Ectodermal cell (in vitro differentiated cells): ENCODE data around the gene CABP4.
"Not testable (repeated sequence)": the region's sequence is repeated elsewhere in the genome, so short reads cannot be mapped to it uniquely, and the experiment has no call there.

ENCODE experiments used
- H3K27ac ChIP-seq: 2 replicates; pipeline ENCODE4 v1.7.0; 2013; ENCODE audit warnings: mild to moderate bottlenecking, low read depth, low read length; ENCODE audit not compliant: insufficient read depth, poor library complexity, severe bottlenecking
- H3K27me3 ChIP-seq: 2 replicates; pipeline ENCODE4 v1.7.0; 2013; ENCODE audit warnings: mild to moderate bottlenecking, low read length; ENCODE audit not compliant: insufficient read depth, control insufficient read depth, poor library complexity, severe bottlenecking
- H3K36me3 ChIP-seq: one replicate; pipeline ENCODE4 v1.7.0; 2013; ENCODE audit warnings: low read length; ENCODE audit not compliant: control insufficient read depth, insufficient read depth
- H3K4me1 ChIP-seq: one replicate; pipeline ENCODE4 v1.7.0; 2013; ENCODE audit warnings: low read length; ENCODE audit not compliant: control insufficient read depth, insufficient read depth
- H3K4me3 ChIP-seq: 2 replicates; pipeline ENCODE4 v1.7.0; 2013; ENCODE audit warnings: low read depth, low read length, control low read depth; ENCODE audit not compliant: insufficient read depth
- H3K9me3 ChIP-seq: 2 replicates; pipeline ENCODE4 v1.7.0; 2013; ENCODE audit warnings: mild to moderate bottlenecking, low read length, moderate library complexity; ENCODE audit not compliant: control insufficient read depth
- WGBS, 2 experiments: methylation state at CpG; one replicate each; pipeline ENCODE4 v1.1.7; 2013; ENCODE audit warnings: missing lambda C conversion rate in 2 of 2; 5-methylcytosine and 5-hydroxymethylcytosine counted together

Gene CABP4

DNA sequence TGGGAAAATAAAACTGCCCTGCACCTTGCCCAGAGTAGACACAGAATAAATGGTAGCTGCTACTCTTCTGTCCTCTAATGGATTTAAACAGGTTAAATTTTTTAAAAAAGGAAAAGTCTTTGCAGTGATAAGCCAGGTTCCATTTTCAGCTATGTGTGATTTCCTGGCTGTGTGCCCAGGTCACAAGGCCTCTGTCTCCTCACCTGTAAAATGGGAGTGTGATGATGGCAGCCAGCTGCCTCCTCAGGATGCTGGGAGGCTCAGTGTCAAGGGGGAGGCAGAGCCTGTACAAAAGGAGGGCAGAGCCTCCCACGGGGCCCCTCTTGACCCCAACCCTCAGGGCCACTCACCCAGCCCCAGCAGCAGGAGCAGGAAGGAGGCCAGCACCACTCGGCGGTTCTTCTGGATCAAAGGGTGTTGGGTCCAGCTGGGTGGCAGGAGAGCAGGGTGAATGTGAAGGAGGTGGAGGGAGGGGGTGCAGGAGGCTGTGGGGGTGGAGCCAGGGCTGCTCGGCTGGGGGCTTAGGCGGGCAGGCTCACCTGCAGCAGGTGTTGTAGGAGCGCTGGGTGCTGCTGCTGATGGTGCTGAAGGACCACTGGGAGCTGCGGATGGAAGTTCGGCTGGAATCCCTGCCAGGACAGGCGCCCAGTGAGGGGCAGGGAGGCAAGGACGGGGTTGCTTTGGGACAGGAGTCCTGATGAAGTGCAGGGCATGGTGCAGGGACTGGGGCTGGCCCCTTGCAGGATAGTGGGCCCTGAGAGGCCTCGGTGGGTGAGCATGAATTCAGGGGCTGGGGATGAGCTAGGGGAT lies 12.0 kb downstream of the CABP4 start:
- no peaks in the 10 kb centered on the region for H3K9me3 ChIP-seq
- H3K27me3 ChIP-seq, result no peaks in the 10 kb centered on the region
- H3K4me1 ChIP-seq, result no peaks in the 10 kb centered on the region
- H3K36me3 ChIP-seq, result no peaks in the 10 kb centered on the region
- H3K27ac ChIP-seq, result no peak overlapping the region
- no peak overlapping the region for H3K4me3 ChIP-seq
- 87 to 90% methylated on average over 11 of the region's 11 CpGs for WGBS, 2 experiments

DNA sequence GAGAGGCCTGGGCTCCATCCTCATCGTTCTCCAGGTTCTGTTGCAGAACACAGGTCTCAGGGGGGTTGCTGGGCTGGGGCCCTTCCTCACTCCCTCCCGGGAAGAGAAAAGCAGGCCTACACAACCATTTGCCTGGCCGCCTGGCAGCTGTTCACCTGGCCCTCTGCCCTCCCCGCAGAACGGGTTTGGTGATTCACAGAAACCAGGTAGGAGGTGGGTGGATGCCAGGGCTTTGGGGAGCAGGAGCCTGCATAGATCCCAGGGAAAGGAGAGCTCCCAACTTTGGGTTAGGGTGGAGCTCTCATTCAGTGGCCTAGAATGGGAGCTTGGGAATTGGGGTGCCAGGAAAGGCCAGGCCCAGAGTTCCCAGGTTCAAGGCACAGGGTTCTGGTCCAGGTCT lies 12.9 kb downstream of the CABP4 start:
- no peak overlapping the region for H3K27ac ChIP-seq
- no peaks in the 10 kb centered on the region for H3K9me3 ChIP-seq
- WGBS, 2 experiments, result 72 to 77% methylated on average over 5 of the region's 5 CpGs

DNA sequence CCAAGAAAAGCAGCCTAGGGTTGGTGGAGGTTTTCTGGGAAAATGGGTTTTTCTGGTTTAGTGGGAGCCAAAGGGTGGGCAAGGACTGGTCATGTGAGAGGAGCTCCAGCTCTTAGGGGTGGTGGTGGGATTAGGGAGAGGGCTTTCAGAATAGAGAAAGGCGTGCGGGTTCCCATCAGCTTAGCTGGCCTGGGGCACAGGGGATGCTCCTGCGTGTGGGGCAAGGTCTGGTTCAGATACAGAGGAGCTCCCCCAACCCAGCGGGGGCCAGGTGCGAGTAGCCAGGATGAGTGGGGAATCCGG lies 13.3 kb downstream of the CABP4 start:
- Histone ChIP-seq H3K36me3 (no peaks in the 10 kb centered on the region), H3K9me3 (no peaks in the 10 kb centered on the region), H3K27me3 (no peaks in the 10 kb centered on the region), H3K4me3 (peak overlapping the region; percentile 88), H3K27ac (no peak overlapping the region), H3K4me1 (no peaks in the 10 kb centered on the region)
- 10 to 15% methylated on average over 6 of the region's 6 CpGs for WGBS, 2 experiments

More for the DNA sequence above, 12.9 kb downstream of the CABP4 start:
- H3K4me3 ChIP-seq, result peak overlapping the region; percentile 88
- H3K36me3 ChIP-seq, result no peaks in the 10 kb centered on the region
- H3K4me1 ChIP-seq, result no peaks in the 10 kb centered on the region
- no peaks in the 10 kb centered on the region for H3K27me3 ChIP-seq

DNA sequence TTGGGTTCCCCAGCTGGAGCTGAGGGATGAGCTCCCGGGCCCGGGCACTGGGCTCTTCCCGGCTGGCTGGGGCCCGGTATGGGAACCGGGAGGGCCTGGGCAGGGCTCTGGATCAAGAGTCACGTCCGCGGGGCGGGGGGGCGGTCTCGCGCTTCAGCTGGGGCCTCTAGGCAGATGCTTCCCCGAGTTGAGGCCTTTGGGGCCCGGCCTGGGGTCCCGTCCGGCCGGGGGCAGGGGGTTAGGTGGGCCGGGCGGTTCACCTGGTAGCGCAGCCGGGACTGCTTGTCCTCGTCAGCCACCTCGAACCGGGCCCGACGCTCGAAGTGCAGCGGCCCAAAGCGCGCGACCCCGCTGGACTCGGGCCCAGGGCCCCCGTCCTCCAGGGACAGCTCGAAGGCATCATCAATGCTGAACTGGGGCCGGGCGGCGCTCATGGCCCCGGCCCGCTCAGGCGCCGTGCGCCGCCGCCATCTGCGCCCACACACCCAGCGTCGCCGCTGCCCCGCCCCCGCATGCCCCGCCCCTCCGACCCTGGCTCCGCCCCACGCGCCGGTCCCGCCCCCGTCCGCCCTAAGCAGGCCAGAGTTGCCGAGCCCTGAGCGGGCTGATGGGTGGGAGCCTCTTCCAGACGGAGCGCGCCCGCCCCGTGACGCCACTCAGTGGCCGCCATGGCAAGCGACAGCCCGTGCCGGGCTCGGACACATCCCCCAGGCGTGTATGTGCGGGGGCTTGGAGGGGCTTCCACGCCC lies 13.8 kb downstream of the CABP4 start, which contains the start of gene TMEM134:
Gene TMEM134 (minus strand): TSS at position 493 of the 749 bp plus-strand sequence. CDS start 59 bp downstream, at position 434.
- H3K27ac ChIP-seq, result no peak within 1 kb of the TSS
- no peaks in the 10 kb centered on the region for H3K4me1 ChIP-seq
- WGBS, 2 experiments, result 1% methylated on average over 76 of the region's 76 CpGs

DNA sequence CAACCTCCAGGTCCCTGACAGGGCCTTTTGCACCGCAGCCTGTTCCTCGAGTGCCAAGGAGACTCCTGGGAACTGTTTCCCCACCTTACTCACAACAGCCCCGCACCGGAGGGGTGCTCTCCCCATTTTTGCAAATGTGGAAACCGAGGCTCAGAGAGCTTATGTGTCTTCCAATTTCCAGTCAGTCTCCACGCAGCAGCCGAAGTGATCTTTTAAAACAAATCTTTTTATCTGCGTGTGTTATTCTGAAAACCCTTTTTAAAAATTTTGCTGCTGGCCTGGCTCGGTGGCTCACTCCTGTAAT lies 14.3 kb downstream of the CABP4 start:
- WGBS, 2 experiments, result 45 to 49% methylated on average over 9 of the region's 9 CpGs
- no peak overlapping the region for H3K27ac ChIP-seq

More for the DNA sequence above, 13.8 kb downstream of the CABP4 start, which contains the start of gene TMEM134:
- Histone ChIP-seq H3K36me3 (no peaks in the 10 kb centered on the region), H3K9me3 (no peaks in the 10 kb centered on the region), H3K4me3 (peak within 1 kb of the TSS; percentile 88), H3K27me3 (no peaks in the 10 kb centered on the region)

GRCh38 chr11:67470337-67471002 lies 15.3 kb downstream of the CABP4 start:
- Histone ChIP-seq H3K27ac (no peak overlapping the region), H3K4me1 (no peaks in the 10 kb centered on the region)
- WGBS, 2 experiments, result 91 to 92% methylated on average over 8 of the region's 8 CpGs

More for the DNA sequence above, 14.3 kb downstream of the CABP4 start:
- H3K4me1 ChIP-seq, result no peaks in the 10 kb centered on the region
- no peaks in the 10 kb centered on the region for H3K27me3 ChIP-seq
- H3K36me3 ChIP-seq, result no peaks in the 10 kb centered on the region
- no peaks in the 10 kb centered on the region for H3K9me3 ChIP-seq
- H3K4me3 ChIP-seq, result peak overlapping the region; percentile 88

DNA sequence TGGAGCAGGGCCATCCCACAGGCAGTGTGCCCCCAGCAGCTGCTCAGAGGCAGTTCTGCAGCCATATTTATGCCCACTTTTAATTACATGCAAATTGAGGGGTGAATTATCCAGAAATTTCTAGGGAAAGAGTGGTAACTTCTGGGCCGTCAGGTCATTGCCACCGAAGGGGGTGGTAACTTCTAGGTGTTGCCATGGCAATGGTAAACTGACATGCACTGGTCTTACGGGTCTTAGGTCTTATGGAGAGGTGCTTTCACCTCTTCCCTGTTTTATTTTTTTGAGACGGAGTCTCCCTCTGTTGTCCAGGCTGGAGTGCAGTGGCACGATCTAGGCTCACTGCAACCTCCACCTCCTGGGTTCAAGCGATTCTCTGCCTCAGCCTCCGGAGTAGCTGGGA lies 17.7 kb downstream of the CABP4 start:
- no peak overlapping the region for H3K27ac ChIP-seq
- no peaks in the 10 kb centered on the region for H3K27me3 ChIP-seq
- H3K4me3 ChIP-seq, result no peak overlapping the region
- WGBS, 2 experiments, result 82 to 83% methylated on average over 7 of the region's 7 CpGs
- H3K9me3 ChIP-seq, result no peaks in the 10 kb centered on the region
- no peaks in the 10 kb centered on the region for H3K4me1 ChIP-seq
- no peaks in the 10 kb centered on the region for H3K36me3 ChIP-seq

More at GRCh38 chr11:67470337-67471002, 15.3 kb downstream of the CABP4 start:
- Histone ChIP-seq H3K36me3 (no peaks in the 10 kb centered on the region), H3K4me3 (no peak overlapping the region), H3K9me3 (no peaks in the 10 kb centered on the region), H3K27me3 (no peaks in the 10 kb centered on the region)

DNA sequence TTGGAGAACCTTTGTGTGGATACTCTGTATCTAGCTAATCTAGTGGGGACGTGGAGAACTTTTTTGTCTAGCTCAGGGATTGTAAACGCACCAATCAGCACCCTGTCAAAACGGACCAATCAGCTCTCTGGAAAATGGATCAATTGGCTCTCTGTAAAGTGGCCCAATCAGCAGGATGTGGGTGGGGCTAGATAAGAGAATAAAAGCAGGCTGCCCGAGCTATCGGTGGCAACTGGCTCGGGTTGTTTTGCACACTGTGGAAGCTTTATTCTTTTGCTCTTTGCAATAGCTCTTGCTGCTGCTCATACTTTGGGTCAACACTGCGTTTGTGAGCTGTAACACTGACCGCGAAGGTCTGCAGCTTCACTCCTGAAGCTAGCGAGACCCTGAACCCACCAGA lies 21.5 kb downstream of the CABP4 start:
- H3K9me3 ChIP-seq, H3K4me3 ChIP-seq, H3K4me1 ChIP-seq, H3K27ac ChIP-seq, H3K27me3 ChIP-seq, H3K36me3 ChIP-seq: not testable (repeated sequence)
- 92 to 94% methylated on average over 10 of the region's 10 CpGs for WGBS, 2 experiments

- H3K9me3 ChIP-seq, H3K4me1 ChIP-seq, H3K4me3 ChIP-seq, H3K36me3 ChIP-seq, H3K27ac ChIP-seq, H3K27me3 ChIP-seq: not testable (repeated sequence)
- 88 to 96% methylated on average over 11 to 12 of the region's 16 CpGs for WGBS, 2 experiments
These were observed 22.3 kb downstream of the CABP4 start for GRCh38 chr11:67477344-67478050.
